CD14-positive monocyte (primary cell): ENCODE results near the gene TRIM38. TPM values are rescaled to one million over a fixed set of nuclear protein-coding genes. Genes with fewer than 3 reads are reported as not detected.
A peak's percentile ranks its signal among the peaks of the same experiment; 100 is the strongest.

ENCODE experiments used
- DNase-seq, 3 donors: peaks; one replicate each; pipeline ENCODE4 v3.0.0-alpha.2; 2011 to 2022
- H2AFZ ChIP-seq: 2 replicates; pipeline ENCODE4 v1.6.0; 2012; ENCODE audit warnings: mild to moderate bottlenecking, low read depth, low read length, inconsistent platforms; ENCODE audit not compliant: insufficient read depth, poor library complexity, severe bottlenecking
- H3K27ac ChIP-seq, 2 donors: 1 replicate in 1 of 2; 2 replicates in 1 of 2; pipeline ENCODE4 v1.5.1; 2012 to 2013; ENCODE audit warnings: low read length in 2 of 2, control low read depth in 1 of 2, inconsistent platforms in 1 of 2, low read depth in 1 of 2, mild to moderate bottlenecking in 1 of 2
- H3K27me3 ChIP-seq, 2 donors: one replicate each; pipeline versions ENCODE4 v1.6.0 to v1.6.1; 2011 to 2013; ENCODE audit warnings: low read length in 2 of 2; ENCODE audit not compliant: control insufficient read depth in 2 of 2, insufficient read depth in 2 of 2
- H3K36me3 ChIP-seq, 2 donors: replicated peaks in 1 of 2; 1 replicate in 1 of 2; 2 replicates in 1 of 2; pipeline versions ENCODE4 v1.5.1 to v1.6.1; 2012 to 2013; ENCODE audit warnings: low read length in 2 of 2, control low read depth in 1 of 2, inconsistent platforms in 1 of 2, mild to moderate bottlenecking in 1 of 2; ENCODE audit not compliant: insufficient read depth in 2 of 2, control insufficient read depth in 1 of 2
- H3K4me1 ChIP-seq, 2 donors: 1 replicate in 1 of 2; 2 replicates in 1 of 2; pipeline versions ENCODE4 v1.5.1 to v1.6.1; 2012 to 2013; ENCODE audit warnings: low read length in 2 of 2, control low read depth in 1 of 2, inconsistent platforms in 1 of 2, mild to moderate bottlenecking in 1 of 2, moderate library complexity in 1 of 2; ENCODE audit not compliant: insufficient read depth in 2 of 2, control insufficient read depth in 1 of 2
- H3K4me2 ChIP-seq: replicated peaks from 2 replicates; pipeline ENCODE3; 2012; ENCODE audit warnings: low read length, moderate library complexity, mild to moderate bottlenecking; ENCODE audit not compliant: poor library complexity, severe bottlenecking; ENCODE audit errors: extremely low read depth
- H3K4me3 ChIP-seq, 3 experiments: fragments of 200-600 bp in 1 of 3; sonication (generic) in 1 of 3; replicated peaks in 1 of 3; 1 replicate in 2 of 3; 2 replicates in 1 of 3; pipeline ENCODE4 v1.5.1; 2011 to 2013; ENCODE audit warnings: low read length in 3 of 3, mild to moderate bottlenecking in 3 of 3, control low read depth in 2 of 3, low read depth in 2 of 3, inconsistent platforms in 1 of 3, moderate library complexity in 1 of 3
- H3K79me2 ChIP-seq: 2 replicates; pipeline ENCODE4 v1.6.0; 2012; ENCODE audit warnings: mild to moderate bottlenecking, control low read depth, inconsistent platforms, low read length, moderate library complexity; ENCODE audit not compliant: insufficient read depth
- H3K9ac ChIP-seq: 2 replicates; pipeline ENCODE4 v1.6.0; 2017; ENCODE audit warnings: low read length, mild to moderate bottlenecking; ENCODE audit not compliant: insufficient read depth, poor library complexity, severe bottlenecking
- H3K9me3 ChIP-seq, 2 donors: replicated peaks in 1 of 2; 1 replicate in 1 of 2; 2 replicates in 1 of 2; pipeline versions ENCODE4 v1.5.1 to v1.6.1; 2012 to 2013; ENCODE audit warnings: low read length in 2 of 2, control low read depth in 1 of 2; ENCODE audit not compliant: control insufficient read depth in 1 of 2, insufficient read depth in 1 of 2
- H4K20me1 ChIP-seq: 2 replicates; pipeline ENCODE4 v1.6.0; 2012; ENCODE audit warnings: mild to moderate bottlenecking, low read length, control low read depth, moderate library complexity; ENCODE audit not compliant: insufficient read depth
- H3K27ac Mint-ChIP-seq, 7 donors: one replicate each; pipeline ENCODE4 v1.8.0; 2020; ENCODE audit warnings: mild to moderate bottlenecking in 7 of 7, mixed read lengths in 7 of 7, moderate library complexity in 6 of 7, inconsistent platforms in 2 of 7
- H3K27me3 Mint-ChIP-seq, 3 donors: one replicate each; pipeline ENCODE4 v1.8.0; 2021 to 2022; ENCODE audit warnings: low read depth in 3 of 3, mild to moderate bottlenecking in 3 of 3, mixed read lengths in 3 of 3, moderate library complexity in 3 of 3, inconsistent platforms in 1 of 3
- H3K36me3 Mint-ChIP-seq, 2 donors: one replicate each; pipeline ENCODE4 v1.8.0; 2020; ENCODE audit warnings: mixed read lengths in 2 of 2, inconsistent platforms in 1 of 2, mild to moderate bottlenecking in 1 of 2
- H3K4me1 Mint-ChIP-seq: one replicate; pipeline ENCODE4 v1.8.0; 2020; ENCODE audit warnings: mild to moderate bottlenecking, mixed read lengths
- H3K4me3 Mint-ChIP-seq, 2 donors: one replicate each; pipeline ENCODE4 v1.8.0; 2020; ENCODE audit warnings: mild to moderate bottlenecking in 2 of 2, mixed read lengths in 2 of 2, moderate library complexity in 1 of 2
- H3K9me3 Mint-ChIP-seq, 7 donors: one replicate each; pipeline ENCODE4 v1.8.0; 2020 to 2022; ENCODE audit warnings: mixed read lengths in 7 of 7, mild to moderate bottlenecking in 6 of 7, moderate library complexity in 6 of 7, inconsistent platforms in 2 of 7
- CTCF ChIP-seq: fragments of 200-600 bp; IDR thresholded peaks from one replicate; pipeline ENCODE4 v1.8.0; 2022; ENCODE audit warnings: antibody characterized with exemption, mild to moderate bottlenecking
- WGBS: methylation state at CpG from one replicate; pipeline ENCODE4 v1.1.5; 2013; ENCODE audit warnings: missing lambda C conversion rate; ENCODE audit not compliant: insufficient coverage; 5-methylcytosine and 5-hydroxymethylcytosine counted together
- intact Hi-C, 2 donors: fragments of 100-400 bp; cut with micrococcal nuclease; formaldehyde crosslinking; loops; one replicate each; pipeline versions ENCODE4 v1.15.0 to v1.15.1; 2023
- polyA plus RNA-seq, 3 donors: library from polyadenylated mRNA; depleted of rRNA in 1 of 3; unstranded in 2 of 3; stranded (reverse) in 1 of 3; fragments of 300-500 nt in 2 of 3; fragments of >200 nt in 1 of 3; fragmentation: Illumina TruSeq in 2 of 3; gene quantifications; 1 replicate in 2 of 3; 2 replicates in 1 of 3; pipeline ENCODE4 v1.2.3, GENCODE V29; 2012 to 2021

The TRIM38 gene
- polyA plus RNA-seq, 3 donors = 4.1 to 23.2 (median 8.0) TPM

- Histone ChIP-seq H3K4me3 (no peak overlapping the region), H3K27ac (no peak overlapping the region), H4K20me1 (no peaks in the 10 kb centered on the region), H3K4me1 (peaks cover under 1 to 15% of the 10 kb centered on the region in 2 donors), H3K36me3 (no peaks in the 10 kb centered on the region), H3K79me2 (no peaks in the 10 kb centered on the region), H3K9ac (no peak overlapping the region), H3K4me2 (no peak overlapping the region), H3K9me3 (peaks cover 0 to 3% of the 10 kb centered on the region in 2 donors), H3K27me3 (no peaks in the 10 kb centered on the region), H2AFZ (no peak overlapping the region)
- Mint-ChIP-seq H3K27ac (peak overlapping the region in 1 of 7 donors; percentile 23), H3K4me3 (no peak overlapping the region), H3K4me1 (peaks cover 16% of the 10 kb centered on the region), H3K36me3 (no peaks in the 10 kb centered on the region), H3K27me3 (peaks cover 1 to 4% (median 3%) of the 10 kb centered on the region in 3 donors), H3K9me3 (peaks cover 0 to 2% (median 0%) of the 10 kb centered on the region in 7 donors)
- TF ChIP-seq CTCF = no peak
- intact Hi-C loops = no loop called here
- 89% methylated on average over 2 of the region's 3 CpGs for WGBS
- DNase-seq = no peak
Measured at GRCh38 chr6:25956226-25956625, 6.4 kb upstream of the TRIM38 start.

GRCh38 chr6:25958700-25959162, 3.9 kb upstream of the TRIM38 start:
- Histone ChIP-seq H3K27me3 (no peaks in the 10 kb centered on the region), H3K9ac (no peak overlapping the region), H3K9me3 (peaks cover 0 to 3% of the 10 kb centered on the region in 2 donors), H3K79me2 (peaks cover 12% of the 10 kb centered on the region), H2AFZ (peak overlapping the region; percentile 58), H3K4me3 (no peak overlapping the region), H3K36me3 (no peaks in the 10 kb centered on the region), H3K4me1 (peaks cover 15 to 31% of the 10 kb centered on the region in 2 donors), H4K20me1 (no peaks in the 10 kb centered on the region), H3K27ac (no peak overlapping the region), H3K4me2 (peak overlapping the region; percentile 7)
- DNase-seq = no peak
- Mint-ChIP-seq H3K4me1 (peaks cover 26% of the 10 kb centered on the region), H3K27me3 (peaks cover 1 to 4% (median 2%) of the 10 kb centered on the region in 3 donors), H3K36me3 (no peaks in the 10 kb centered on the region), H3K27ac (peak overlapping the region in 3 of 7 donors; percentile 26 to 61 (median 41)), H3K4me3 (no peak overlapping the region), H3K9me3 (peaks cover 0 to 3% (median 0%) of the 10 kb centered on the region in 7 donors)
- intact Hi-C loops = no loop called here
- no CpG with 5 or more reads among the region's 3 CpGs for WGBS
- no peak for TF ChIP-seq CTCF
